B cell (primary cell): Measurements from ENCODE around the gene MAFB. TPM values are rescaled to one million over a fixed set of nuclear protein-coding genes. Genes with fewer than 3 reads are reported as not detected.

Source experiments
- ATAC-seq: fragments of 200-7000 bp; cut with Tn5 transposase; one replicate; pipeline ENCODE4 v1.10.0; 2021; ENCODE audit warnings: low read depth, mild to moderate bottlenecking, moderate number of reproducible peaks, moderate library complexity
- CTCF ChIA-PET: fragments of 350-600 bp; sonication (Branson Sonifier 250); formaldehyde crosslinking; loops from one replicate; lab custom pipeline; 2021; ENCODE audit warnings: antibody characterized with exemption, inconsistent platforms; lab: Charles Lee
- POLR2A ChIA-PET: fragments of 350-600 bp; sonication (Branson Sonifier 250); formaldehyde crosslinking; loops from one replicate; lab custom pipeline; 2021; ENCODE audit warnings: antibody characterized with exemption; lab: Charles Lee
- DNase-seq: peaks from one replicate; pipeline ENCODE4 v3.0.0; 2013
- H2AFZ ChIP-seq: 2 replicates; pipeline ENCODE4 v1.6.1; 2012; ENCODE audit warnings: mild to moderate bottlenecking, low read depth, low read length; ENCODE audit not compliant: insufficient read depth, poor library complexity, severe bottlenecking
- H3K27ac ChIP-seq, 2 donors: 1 replicate in 1 of 2; 2 replicates in 1 of 2; pipeline ENCODE4 v1.5.1; 2012 to 2013; ENCODE audit warnings: low read length in 2 of 2, mild to moderate bottlenecking in 2 of 2, moderate library complexity in 1 of 2
- H3K27me3 ChIP-seq, 4 experiments: fragments of 200-600 bp in 1 of 4; sonication (generic) in 1 of 4; replicated peaks in 1 of 4; 1 replicate in 2 of 4; 2 replicates in 2 of 4; pipeline versions ENCODE4 v1.6.1 to v1.7.0; 2013 to 2016; ENCODE audit warnings: low read length in 3 of 4, mild to moderate bottlenecking in 2 of 4, mixed read lengths in 1 of 4, moderate library complexity in 1 of 4; ENCODE audit not compliant: insufficient read depth in 4 of 4, control insufficient read depth in 3 of 4; ENCODE audit errors: control extremely low read depth in 1 of 4
- H3K36me3 ChIP-seq, 2 experiments: replicated peaks in 1 of 2; 1 replicate in 1 of 2; 2 replicates in 1 of 2; pipeline versions ENCODE4 v1.6.1 to v1.7.1; 2013; ENCODE audit warnings: low read length in 1 of 2; ENCODE audit not compliant: insufficient read depth in 2 of 2, control insufficient read depth in 1 of 2; ENCODE audit errors: control extremely low read depth in 1 of 2, extremely low read depth in 1 of 2
- H3K4me1 ChIP-seq, 2 donors: fragments of 200-600 bp in 1 of 2; sonication (generic) in 1 of 2; 1 replicate in 1 of 2; 2 replicates in 1 of 2; pipeline versions ENCODE4 v1.5.1 to v1.6.1; 2013 to 2017; ENCODE audit warnings: low read length in 2 of 2; ENCODE audit not compliant: control insufficient read depth in 2 of 2, insufficient read depth in 2 of 2
- H3K4me2 ChIP-seq: replicated peaks from 2 replicates; pipeline ENCODE3; 2012; ENCODE audit warnings: mild to moderate bottlenecking, low read depth, low read length; ENCODE audit not compliant: poor library complexity, severe bottlenecking
- H3K4me3 ChIP-seq, 5 experiments: fragments of 200-600 bp in 1 of 5; sonication (generic) in 1 of 5; 1 replicate in 3 of 5; 2 replicates in 2 of 5; pipeline versions ENCODE4 v1.5.1 to v1.7.0; 2011 to 2016; ENCODE audit warnings: low read length in 4 of 5, mild to moderate bottlenecking in 4 of 5, low read depth in 2 of 5, control low read depth in 1 of 5, moderate library complexity in 1 of 5; ENCODE audit not compliant: insufficient read depth in 1 of 5; ENCODE audit errors: control extremely low read depth in 1 of 5, extremely low read depth in 1 of 5
- H3K79me2 ChIP-seq: fragments of 200-600 bp; sonication (generic); one replicate; pipeline ENCODE4 v1.6.0; 2016; ENCODE audit warnings: low read length; ENCODE audit not compliant: control insufficient read depth, insufficient read depth
- H3K9ac ChIP-seq: fragments of 200-600 bp; sonication (generic); 2 replicates; pipeline ENCODE4 v1.6.1; 2017; ENCODE audit warnings: mild to moderate bottlenecking, low read length, moderate library complexity
- H3K9me3 ChIP-seq, 3 donors: one replicate each; pipeline versions ENCODE4 v1.6.1 to v1.7.1; 2013; ENCODE audit warnings: low read length in 2 of 3; ENCODE audit not compliant: control insufficient read depth in 2 of 3, insufficient read depth in 1 of 3; ENCODE audit errors: control extremely low read depth in 1 of 3
- H4K20me1 ChIP-seq: 2 replicates; pipeline ENCODE4 v1.6.0; 2012; ENCODE audit warnings: mild to moderate bottlenecking, low read length; ENCODE audit not compliant: insufficient read depth, control insufficient read depth, poor library complexity, severe bottlenecking
- H3K27ac Mint-ChIP-seq: one replicate; pipeline ENCODE4 v1.8.0; 2021; ENCODE audit warnings: mixed read lengths
- H3K27me3 Mint-ChIP-seq: one replicate; pipeline ENCODE4 v1.8.0; 2021; ENCODE audit warnings: mixed read lengths
- H3K4me1 Mint-ChIP-seq: one replicate; pipeline ENCODE4 v1.8.0; 2021; ENCODE audit warnings: mixed read lengths
- H3K4me3 Mint-ChIP-seq: one replicate; pipeline ENCODE4 v1.8.0; 2021; ENCODE audit warnings: mixed read lengths
- H3K9me3 Mint-ChIP-seq: one replicate; pipeline ENCODE4 v1.8.0; 2022; ENCODE audit warnings: mixed read lengths; ENCODE audit not compliant: insufficient read depth
- EZH2 ChIP-seq: IDR thresholded peaks from 2 replicates; pipeline ENCODE4 v1.6.1; 2012; ENCODE audit warnings: borderline replicate concordance, low read depth, mild to moderate bottlenecking, moderate library complexity, low read length; ENCODE audit not compliant: insufficient read depth, poor library complexity, severe bottlenecking
- WGBS: methylation state at CpG from one replicate; pipeline ENCODE4 v1.1.5; 2013; ENCODE audit warnings: missing lambda C conversion rate; ENCODE audit not compliant: insufficient coverage; 5-methylcytosine and 5-hydroxymethylcytosine counted together
- intact Hi-C: fragments of 100-400 bp; cut with micrococcal nuclease; formaldehyde crosslinking; loops from one replicate; pipeline ENCODE4 v1.10.0; 2022
- polyA plus RNA-seq: library from polyadenylated mRNA; depleted of rRNA; stranded (reverse); fragments of >200 nt; gene quantifications from 2 replicates; pipeline ENCODE4 v1.2.3, GENCODE V29; 2012
- total RNA-seq, 2 donors: library from RNA; stranded (reverse); fragments of 120-200 nt in 1 of 2; gene quantifications; 1 replicate in 1 of 2; 2 replicates in 1 of 2; pipeline versions ENCODE4 v1.2.3 to v1.2.4, GENCODE V29; 2013 to 2022
- TF ChIP-seq, protein P1 (sequence below): fragments of 200-600 bp; IDR thresholded peaks from one replicate; pipeline ENCODE4 v1.8.0; 2022; ENCODE audit warnings: antibody characterized with exemption, mild to moderate bottlenecking

The MAFB gene
- total and polyA plus RNA-seq, 2 donors (not counting 1 experiment from before 2014, with no cell fraction given) = 1.6 to 1.8 TPM

GRCh38 chr20:40724566-40724965 lies 35.5 kb upstream of the MAFB start:
- ChIA-PET POLR2A (no interaction called here), CTCF (no interaction called here)
- no peak overlapping the region for H3K27ac ChIP-seq
- peaks cover 0 to 2% (median 0%) of the 10 kb centered on the region in 4 experiments for H3K27me3 ChIP-seq
- intact Hi-C loops = no loop called here
- no peak overlapping the region for H3K9ac ChIP-seq
- no peak overlapping the region for H3K4me3 Mint-ChIP-seq
- H3K9me3 Mint-ChIP-seq = peaks cover 3% of the 10 kb centered on the region
- H3K27ac Mint-ChIP-seq = no peak overlapping the region
- ATAC-seq (no peak), DNase-seq (no peak)
- H3K27me3 Mint-ChIP-seq = peaks cover 18% of the 10 kb centered on the region
- 54% methylated on average over 2 of the region's 7 CpGs for whole genome bisulfite sequencing
- TF ChIP-seq, protein P1, sequence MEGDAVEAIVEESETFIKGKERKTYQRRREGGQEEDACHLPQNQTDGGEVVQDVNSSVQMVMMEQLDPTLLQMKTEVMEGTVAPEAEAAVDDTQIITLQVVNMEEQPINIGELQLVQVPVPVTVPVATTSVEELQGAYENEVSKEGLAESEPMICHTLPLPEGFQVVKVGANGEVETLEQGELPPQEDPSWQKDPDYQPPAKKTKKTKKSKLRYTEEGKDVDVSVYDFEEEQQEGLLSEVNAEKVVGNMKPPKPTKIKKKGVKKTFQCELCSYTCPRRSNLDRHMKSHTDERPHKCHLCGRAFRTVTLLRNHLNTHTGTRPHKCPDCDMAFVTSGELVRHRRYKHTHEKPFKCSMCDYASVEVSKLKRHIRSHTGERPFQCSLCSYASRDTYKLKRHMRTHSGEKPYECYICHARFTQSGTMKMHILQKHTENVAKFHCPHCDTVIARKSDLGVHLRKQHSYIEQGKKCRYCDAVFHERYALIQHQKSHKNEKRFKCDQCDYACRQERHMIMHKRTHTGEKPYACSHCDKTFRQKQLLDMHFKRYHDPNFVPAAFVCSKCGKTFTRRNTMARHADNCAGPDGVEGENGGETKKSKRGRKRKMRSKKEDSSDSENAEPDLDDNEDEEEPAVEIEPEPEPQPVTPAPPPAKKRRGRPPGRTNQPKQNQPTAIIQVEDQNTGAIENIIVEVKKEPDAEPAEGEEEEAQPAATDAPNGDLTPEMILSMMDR = no peak
- no peak for TF ChIP-seq EZH2
- H3K4me1 Mint-ChIP-seq = no peaks in the 10 kb centered on the region
- no peaks in the 10 kb centered on the region for H3K79me2 ChIP-seq
- H3K36me3 ChIP-seq = no peaks in the 10 kb centered on the region
- no peak overlapping the region for H3K4me2 ChIP-seq
- no peaks in the 10 kb centered on the region for H4K20me1 ChIP-seq
- H3K4me3 ChIP-seq = no peak overlapping the region
- no peak overlapping the region for H2AFZ ChIP-seq
- no peaks in the 10 kb centered on the region for H3K4me1 ChIP-seq
- H3K9me3 ChIP-seq = no peaks in the 10 kb centered on the region

GRCh38 chr20:40720826-40721225 lies 31.8 kb upstream of the MAFB start:
- no peaks in the 10 kb centered on the region for H3K9me3 ChIP-seq
- no peak overlapping the region for H3K9ac ChIP-seq
- Mint-ChIP-seq H3K27ac (no peak overlapping the region), H3K4me3 (no peak overlapping the region), H3K4me1 (no peaks in the 10 kb centered on the region), H3K27me3 (peaks cover 23% of the 10 kb centered on the region), H3K9me3 (no peaks in the 10 kb centered on the region)
- no peaks in the 10 kb centered on the region for H3K36me3 ChIP-seq
- H3K79me2 ChIP-seq = no peaks in the 10 kb centered on the region
- ChIA-PET CTCF (no interaction called here), POLR2A (no interaction called here)
- ATAC-seq = no peak
- no peak overlapping the region for H3K27ac ChIP-seq
- DNase-seq = no peak
- H4K20me1 ChIP-seq = no peaks in the 10 kb centered on the region
- H3K4me3 ChIP-seq = no peak overlapping the region
- H3K4me2 ChIP-seq = no peak overlapping the region
- no peak overlapping the region for H2AFZ ChIP-seq
- TF ChIP-seq, protein P1 = no peak
- TF ChIP-seq EZH2 = no peak
- 100% methylated on average over 1 of the region's 1 CpG for WGBS
- H3K27me3 ChIP-seq = peaks cover 0 to 2% (median 0%) of the 10 kb centered on the region in 4 experiments
- H3K4me1 ChIP-seq = no peaks in the 10 kb centered on the region
- intact Hi-C loops = no loop called here
